ENCODE data around the gene PTBP3.

PTBP3 gene

DNA sequence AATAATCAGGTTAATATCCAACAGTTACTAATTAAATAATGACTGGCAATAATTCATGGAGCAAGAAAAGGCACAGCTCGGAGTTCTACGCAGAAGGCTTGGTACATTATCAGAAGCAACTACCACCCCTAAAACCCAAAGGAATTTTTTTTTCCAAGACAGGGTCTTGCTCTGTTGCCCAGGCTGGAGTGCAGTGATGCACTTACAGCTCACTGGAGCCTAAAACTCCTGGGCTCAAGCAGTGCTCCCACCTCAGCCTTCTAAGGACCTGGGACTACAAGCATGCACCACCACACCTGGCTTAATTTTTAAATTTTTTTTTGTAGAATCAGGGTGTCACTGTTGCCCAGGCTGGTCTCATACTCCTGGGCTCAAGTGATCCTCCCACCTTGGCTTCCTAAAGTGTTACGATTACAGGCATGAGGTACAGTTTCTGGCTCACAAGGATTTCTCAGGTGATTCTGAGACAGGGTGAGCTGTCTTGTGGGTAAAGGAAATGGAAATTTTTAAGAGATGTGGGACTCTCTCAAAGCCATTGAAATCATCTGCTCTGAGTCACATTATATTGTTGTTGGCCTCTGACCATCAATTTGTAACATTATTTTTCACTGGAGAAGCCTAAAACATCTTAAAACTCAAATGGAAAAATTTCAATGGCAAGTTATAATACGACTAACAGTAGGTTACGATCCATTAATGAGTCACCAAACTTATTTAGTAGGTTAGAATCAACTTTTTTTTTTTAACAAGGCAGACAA lies 26.8 kb upstream of the PTBP3 start:
- DNase-seq, result peak; percentile 46

DNA sequence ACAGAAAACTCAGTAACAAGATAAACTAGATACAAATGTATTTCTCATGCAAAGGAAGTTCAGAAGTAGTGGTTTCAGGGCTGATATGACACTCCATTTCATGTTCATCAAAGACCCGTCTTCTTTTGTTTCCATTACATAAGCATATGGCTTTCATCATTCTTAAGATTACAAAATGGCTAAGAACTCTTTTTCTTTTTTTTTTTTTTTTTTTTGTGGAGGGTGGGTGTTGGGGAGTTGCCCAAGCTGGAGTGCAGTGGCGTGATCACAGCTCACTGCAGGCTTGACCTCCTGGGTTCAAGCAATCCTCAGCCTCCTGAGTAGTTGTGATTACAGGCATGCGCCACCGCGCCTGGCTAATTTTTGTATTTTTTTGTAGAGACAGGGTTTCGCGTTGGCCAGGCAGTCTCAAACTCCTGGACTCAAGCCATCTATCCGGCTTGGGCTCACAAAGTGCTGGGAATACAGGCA lies 22.0 kb upstream of the PTBP3 start:
- no peak for DNase-seq

- DNase-seq, result no peak
Measured at GRCh38 chr9:112354081-112354743, 20.8 kb upstream of the PTBP3 start.

DNA sequence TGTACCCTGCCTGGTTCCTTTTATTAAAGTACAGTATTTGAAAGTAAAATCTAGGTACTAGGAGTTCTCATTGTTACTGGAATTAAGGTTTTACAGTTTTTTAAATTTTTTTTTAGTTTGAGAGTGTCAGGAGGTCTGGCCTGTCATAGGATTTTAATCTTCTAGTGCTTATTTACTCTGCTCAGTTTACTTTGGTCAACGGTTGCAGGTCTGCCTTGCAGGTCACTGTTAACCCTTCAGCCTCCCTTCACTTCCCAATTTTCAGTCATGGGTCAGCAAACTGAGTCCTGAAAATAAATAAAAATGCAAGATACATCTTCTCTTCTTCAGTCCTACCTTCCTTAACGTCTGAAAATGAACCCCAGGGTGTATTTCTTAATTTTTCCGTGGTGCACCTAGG lies 18.8 kb upstream of the PTBP3 start:
- DNase-seq, result no peak

- no peak for DNase-seq
Measured at GRCh38 chr9:112351184-112351583, 17.8 kb upstream of the PTBP3 start.

- no peak for DNase-seq
Measured at GRCh38 chr9:112349008-112349333, 15.6 kb upstream of the PTBP3 start.

GRCh38 chr9:112348257-112349007 lies 15.0 kb upstream of the PTBP3 start:
- peak; percentile 68 for DNase-seq

- peak; percentile 80 for DNase-seq
Measured at GRCh38 chr9:112341730-112342129, 8.3 kb upstream of the PTBP3 start.

GRCh38 chr9:112339886-112340285 lies 6.5 kb upstream of the PTBP3 start:
- no peak for DNase-seq

- DNase-seq, result peak; percentile 68
Measured at GRCh38 chr9:112338561-112338960, 5.1 kb upstream of the PTBP3 start.

- no peak for DNase-seq
Measured at GRCh38 chr9:112337547-112337946, 4.1 kb upstream of the PTBP3 start.

DNA sequence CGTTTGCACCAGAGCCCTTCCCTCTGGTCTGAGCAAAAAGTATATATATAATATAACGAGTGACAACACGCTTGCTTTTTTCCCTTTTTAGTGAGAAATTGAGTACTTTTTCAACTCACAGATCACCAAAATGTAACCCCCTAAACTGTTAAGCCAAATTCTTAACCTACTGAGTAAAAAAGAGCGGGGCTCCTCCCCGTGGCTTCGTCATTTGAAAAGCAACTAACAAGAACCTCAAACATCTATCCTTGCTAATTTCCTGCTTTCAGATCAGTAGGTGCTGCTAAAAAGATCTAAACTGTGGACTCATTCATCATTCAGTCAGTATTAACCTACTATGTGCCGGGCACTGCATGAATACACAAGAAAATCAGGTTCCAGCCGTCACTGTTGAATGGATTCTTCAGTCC lies 1.0 kb upstream of the PTBP3 start:
- peak; percentile 25 for DNase-seq

GRCh38 chr9:112333639-112334431 lies 416 bp upstream of the PTBP3 start:
- DNase-seq, result peak; percentile 95

GRCh38 chr9:112332674-112332976 lies 794 bp downstream of the PTBP3 start:
- no peak for DNase-seq

DNA sequence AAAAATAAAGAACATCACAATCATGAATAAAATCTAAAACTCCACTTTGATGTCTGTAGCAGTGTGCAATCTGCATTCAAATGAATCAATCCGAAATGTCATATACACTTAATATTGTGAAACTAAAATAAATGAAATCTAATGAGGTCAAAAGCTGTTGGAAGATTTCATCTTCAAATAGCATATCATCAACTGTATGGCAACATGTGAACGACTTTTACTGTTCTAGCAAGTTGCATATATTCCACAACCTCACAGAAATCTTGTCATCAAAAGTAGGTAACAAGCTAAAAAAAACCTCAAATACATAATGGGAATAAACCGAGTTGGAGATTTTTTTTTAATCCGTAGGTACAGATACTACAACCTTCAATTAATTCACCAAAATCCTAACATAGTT lies 1.2 kb downstream of the PTBP3 start:
- DNase-seq, result no peak

GRCh38 chr9:112331674-112331952 lies 1.8 kb downstream of the PTBP3 start:
- no peak for DNase-seq

DNA sequence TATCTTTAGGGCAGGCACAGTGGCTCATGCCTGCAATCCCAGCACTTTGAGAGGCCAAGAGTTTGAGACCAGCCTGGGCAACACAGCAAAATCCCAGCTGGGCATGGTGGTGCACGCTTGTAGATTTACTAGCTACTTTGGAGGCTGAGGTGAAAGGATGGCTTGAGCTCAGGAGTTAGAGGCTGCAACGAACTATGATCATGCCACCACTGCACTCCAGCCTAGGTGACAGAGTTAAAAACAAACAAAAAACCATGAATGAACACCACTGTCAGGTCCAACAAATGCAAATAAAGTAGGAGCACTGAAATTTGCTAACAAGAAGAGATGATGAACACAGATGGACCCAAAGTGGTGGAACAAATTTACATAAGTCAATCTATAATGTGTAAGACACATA lies 4.9 kb downstream of the PTBP3 start:
- DNase-seq, result no peak

GRCh38 chr9:112327718-112328450 lies 5.5 kb downstream of the PTBP3 start:
- no peak for DNase-seq

GRCh38 chr9:112326194-112326593 lies 7.2 kb downstream of the PTBP3 start:
- no peak for DNase-seq

DNA sequence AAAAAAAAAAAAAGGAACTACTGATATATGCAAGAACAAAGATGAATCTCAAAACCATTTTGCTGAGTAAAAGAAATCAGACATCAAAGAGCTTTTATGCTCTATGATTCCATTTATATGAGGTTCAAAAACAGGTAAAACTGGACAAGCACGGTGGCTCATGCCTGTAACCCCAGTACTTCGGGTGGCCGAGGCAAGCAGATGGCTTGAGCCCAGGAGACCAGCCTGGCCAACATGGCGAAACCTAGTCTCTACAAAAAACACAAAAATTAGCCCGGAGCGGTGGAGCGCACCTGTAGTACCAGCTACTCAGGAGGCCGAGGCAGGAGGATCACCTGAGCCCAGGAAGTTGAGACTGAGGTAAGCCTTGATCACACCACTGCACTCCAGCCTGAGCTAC lies 7.8 kb downstream of the PTBP3 start:
- DNase-seq, result no peak

GRCh38 chr9:112325127-112325526 lies 8.3 kb downstream of the PTBP3 start:
- no peak for DNase-seq

GRCh38 chr9:112323378-112323854 lies 10.0 kb downstream of the PTBP3 start:
- DNase-seq, result no peak

Measured in fibroblast of upper back skin (primary cell).